Hematopoietic multipotent progenitor cell (in vitro differentiated cells): ENCODE measurements around the gene EGFL7. TPM values are rescaled to one million over a fixed set of nuclear protein-coding genes. Genes with fewer than 3 reads are reported as not detected.
A peak's percentile ranks its signal among the peaks of the same experiment; 100 is the strongest.

Source experiments
- DNase-seq, 3 donors: peaks; one replicate each; pipeline ENCODE4 v3.0.0-alpha.2; 2011 to 2015; ENCODE audit warnings: low read depth in 2 of 3, low spot score in 2 of 3
- total RNA-seq: library from RNA; depleted of rRNA; stranded (reverse); fragments of >200 nt; gene quantifications from one replicate; pipeline ENCODE4 v1.2.3, GENCODE V29; 2012

Gene EGFL7
- total RNA-seq = 272 TPM

- DNase-seq = no peak
Measured at GRCh38 chr9:136662656-136663581, at the start of gene EGFL7. Gene EGFL7 (plus strand): TSS chr9:136662916. CDS start chr9:136668283, 5,367 bp downstream.

DNA sequence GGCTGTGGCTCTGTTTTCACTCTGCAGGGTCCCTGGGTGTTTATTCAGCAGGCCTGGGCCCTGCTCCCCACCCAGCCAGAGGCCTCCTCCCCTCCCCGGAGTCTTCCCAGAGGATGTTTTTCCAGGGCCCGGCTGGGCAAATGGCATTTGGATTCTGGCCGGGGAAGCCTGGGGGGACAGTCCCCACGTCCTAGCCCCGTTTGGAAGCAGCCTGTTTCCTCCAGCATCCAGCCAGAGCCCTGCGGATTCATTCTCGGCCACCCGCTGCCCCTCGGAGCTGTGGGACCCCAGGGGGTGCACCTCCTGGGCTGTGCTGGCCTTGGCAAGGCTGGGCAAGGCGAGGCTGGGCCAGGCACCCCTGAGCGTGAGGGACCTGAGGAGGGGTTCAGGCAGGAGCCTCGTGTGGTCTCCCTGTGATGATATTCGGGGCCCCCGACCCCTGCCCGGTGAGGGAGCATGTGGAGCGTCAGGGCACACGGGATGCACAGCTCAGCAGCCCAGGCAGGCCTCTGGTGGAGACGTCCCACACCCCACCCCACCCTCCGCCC, 48.8 kb upstream of the EGFL7 start:
- no peak for DNase-seq

DNA sequence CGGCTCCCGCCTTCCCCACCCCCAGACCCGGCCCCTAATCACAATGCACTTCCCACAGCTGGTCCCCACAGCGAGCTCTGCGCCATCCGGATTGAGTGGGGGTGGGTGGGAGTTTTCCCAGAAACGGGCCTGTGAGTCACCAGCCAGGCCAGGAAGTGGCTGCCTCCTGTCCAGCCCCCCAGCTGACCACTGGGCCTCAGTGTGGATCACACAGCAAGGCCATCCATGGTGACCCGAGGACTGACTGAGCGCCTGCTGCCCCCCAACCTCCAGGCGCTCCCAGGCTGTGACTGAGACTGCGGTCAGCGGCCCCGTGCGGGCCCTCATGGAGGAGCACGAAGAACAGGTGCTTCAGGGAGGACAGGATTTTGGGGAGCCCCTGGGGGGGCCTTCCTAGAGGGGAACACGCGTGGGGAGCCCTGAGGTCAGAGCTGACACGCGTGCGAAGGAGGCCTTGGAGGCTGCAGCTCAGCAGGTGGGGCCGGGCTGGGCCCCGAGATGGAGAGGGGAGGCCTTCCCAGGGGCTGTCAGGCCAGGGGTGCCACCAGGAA, 48.3 kb upstream of the EGFL7 start:
- no peak for DNase-seq

DNA sequence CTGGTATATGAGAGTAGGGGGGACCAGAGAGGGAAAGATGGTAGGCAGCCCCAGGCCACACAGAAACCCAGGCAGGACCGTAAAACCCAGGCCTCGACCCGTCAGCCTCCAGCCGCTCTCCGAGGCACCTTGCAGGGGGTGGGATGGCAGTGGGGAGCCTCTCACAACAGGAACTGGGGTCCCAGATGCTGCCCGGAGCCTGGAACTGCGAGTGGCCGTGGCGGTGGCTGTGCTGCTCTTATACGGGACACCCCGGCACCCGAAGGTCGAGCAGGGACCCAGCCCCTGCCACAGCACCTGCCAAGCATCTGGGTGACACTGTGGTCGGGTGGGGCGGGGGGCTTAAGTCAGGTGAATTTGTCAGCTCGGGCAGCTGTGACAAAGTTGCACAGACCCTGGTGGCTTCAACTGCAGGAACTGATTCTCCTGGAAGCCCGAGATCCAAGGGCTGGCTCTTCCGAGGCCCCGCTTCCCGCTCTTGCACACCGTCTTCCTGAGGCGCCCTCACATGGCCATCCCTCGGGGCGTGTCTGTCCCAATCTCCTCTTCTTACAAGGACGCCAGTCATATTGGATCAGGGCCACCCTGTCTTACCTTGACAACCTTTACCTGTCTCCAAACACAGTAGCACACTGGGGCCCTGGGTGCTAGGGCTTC, 47.6 kb upstream of the EGFL7 start:
- no peak for DNase-seq

GRCh38 chr9:136615631-136616306, 46.9 kb upstream of the EGFL7 start:
- no peak for DNase-seq

DNA sequence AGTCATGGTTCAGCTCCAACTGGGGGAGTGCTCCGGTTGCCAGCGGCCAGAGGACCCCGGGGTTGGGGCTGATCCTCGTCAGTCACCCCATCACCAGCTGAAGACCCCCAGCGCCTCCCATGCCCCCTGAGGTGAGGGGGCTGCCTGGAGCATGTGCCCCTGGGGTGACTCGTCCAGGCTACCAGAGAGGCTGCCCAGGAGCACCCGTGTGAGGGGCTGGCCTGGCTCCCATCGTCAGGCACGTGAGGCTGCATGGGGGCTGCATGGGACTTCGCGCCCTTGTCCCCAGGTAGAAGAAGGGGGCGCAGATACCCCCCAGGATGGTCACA, 46.4 kb upstream of the EGFL7 start:
- DNase-seq = no peak

GRCh38 chr9:136616948-136617695, 45.6 kb upstream of the EGFL7 start:
- no peak for DNase-seq

DNA sequence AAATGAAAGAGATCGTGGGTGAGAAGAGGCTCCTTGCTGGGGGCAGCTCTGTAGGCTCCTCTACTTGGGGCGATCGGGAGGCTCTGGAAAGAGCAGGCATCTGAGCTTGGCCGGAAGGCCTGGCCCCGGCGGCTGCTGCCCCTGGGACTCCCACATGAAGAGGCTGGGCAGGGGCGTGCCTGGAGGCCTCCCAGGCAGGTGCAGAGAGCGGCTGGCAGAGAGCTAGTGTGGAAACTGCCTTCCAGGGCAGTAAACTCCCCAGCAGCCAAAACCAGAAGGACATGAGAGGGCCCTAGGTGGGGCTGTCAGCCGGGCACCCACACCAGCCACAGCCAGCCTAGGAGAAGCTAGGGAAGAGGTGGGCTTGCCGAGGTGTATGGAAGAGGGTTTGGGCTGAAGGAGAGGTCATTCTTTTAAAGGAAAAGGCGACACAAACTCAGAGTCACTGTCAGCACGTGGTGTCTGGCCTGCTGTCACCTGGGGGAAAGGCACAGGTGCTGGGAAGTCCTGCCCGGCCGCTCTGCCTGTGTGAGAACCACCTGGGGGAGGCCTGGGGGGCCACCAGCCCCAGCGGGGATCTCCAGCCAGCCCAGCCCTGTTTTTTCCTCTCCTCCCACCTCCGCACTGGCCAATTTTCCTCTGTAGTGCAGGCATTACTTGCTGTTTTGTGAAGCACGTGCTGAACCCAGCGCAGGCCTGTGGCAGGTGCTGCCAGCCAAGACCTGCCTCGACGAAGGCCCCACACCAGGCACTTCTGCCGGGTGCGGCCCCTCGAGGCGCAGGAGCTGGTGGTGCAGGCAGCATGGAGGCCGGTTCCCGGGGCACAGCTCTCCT, 44.8 kb upstream of the EGFL7 start:
- peak in 1 of 3 donors; percentile 16 for DNase-seq

- peak in 2 of 3 donors; percentile 57 to 69 for DNase-seq
Measured at GRCh38 chr9:136618580-136619547, 43.9 kb upstream of the EGFL7 start.

DNA sequence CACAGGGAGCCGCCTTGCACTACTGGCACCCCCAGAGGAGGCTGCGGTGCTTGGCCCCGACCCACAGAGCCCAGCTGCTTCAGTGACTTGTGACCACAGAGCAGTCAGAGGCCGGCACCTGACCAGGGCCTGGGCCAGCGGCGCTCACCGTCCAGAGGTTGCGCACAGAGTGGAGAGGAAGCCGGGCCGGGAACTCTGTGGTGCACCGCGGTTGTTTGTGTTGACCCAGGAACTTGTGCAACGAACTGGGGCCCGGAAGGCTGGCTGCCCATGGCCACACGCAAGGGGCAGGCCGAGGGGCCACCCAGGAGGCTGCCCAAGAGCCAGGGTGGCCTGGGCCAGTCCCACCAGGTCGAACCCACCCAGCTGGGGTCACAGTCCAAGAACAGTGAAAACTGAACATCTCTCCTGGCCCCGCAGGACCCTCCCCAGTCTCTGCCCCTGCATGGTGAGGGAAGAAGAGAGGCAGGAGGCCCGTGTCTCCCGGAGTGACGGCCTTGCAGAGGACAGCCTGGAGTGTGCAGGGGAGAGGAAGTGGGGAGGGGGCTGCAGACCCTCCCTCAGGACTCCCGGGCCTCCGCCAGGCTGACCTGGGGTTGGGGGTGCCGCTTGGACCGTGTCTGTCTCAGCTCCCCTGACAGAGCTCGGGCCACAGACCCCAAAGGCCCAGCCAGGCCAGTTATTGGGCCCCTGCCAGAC, 42.8 kb upstream of the EGFL7 start:
- DNase-seq = peak in 2 of 3 donors; percentile 58 to 59

GRCh38 chr9:136620441-136621018, 42.2 kb upstream of the EGFL7 start:
- DNase-seq = no peak

DNA sequence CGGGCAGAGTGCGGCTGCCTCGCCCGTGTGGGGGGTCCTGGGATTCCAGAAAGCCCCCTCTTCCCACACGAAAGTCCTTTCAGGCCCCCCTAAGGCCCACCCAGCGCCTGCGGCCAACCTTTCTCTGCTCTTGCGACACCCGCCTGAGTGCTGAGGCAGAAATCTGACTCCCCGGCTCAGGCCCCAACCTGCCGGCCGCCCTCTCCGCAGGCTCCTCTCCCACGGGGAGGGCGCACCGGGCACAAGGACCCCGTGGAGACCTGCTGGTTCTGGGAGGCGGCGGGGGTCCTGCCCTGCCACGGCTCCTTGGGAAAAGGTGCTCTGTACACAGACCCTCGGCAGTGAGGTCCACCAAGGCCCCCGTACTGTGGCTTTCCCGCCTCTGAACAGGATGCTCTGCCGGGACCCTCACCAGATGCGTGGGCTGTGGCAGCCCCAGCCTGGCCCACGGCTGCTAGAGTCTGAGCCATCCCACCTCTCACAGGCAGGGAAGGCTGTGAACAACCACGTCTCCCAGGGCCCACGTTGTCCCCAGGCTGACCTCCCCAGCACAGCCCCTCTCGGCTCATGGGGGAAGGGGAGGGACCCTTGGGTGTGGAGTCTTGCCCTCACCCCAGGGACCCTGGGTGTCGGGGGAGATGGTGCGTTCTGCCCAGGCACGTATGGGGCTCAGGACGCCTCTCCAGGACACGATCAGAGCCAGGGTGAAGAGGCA, 41.5 kb upstream of the EGFL7 start:
- DNase-seq = no peak

- DNase-seq = no peak
Measured at GRCh38 chr9:136621734-136622093, 41.0 kb upstream of the EGFL7 start.

GRCh38 chr9:136622538-136622948, 40.2 kb upstream of the EGFL7 start:
- no peak for DNase-seq

DNA sequence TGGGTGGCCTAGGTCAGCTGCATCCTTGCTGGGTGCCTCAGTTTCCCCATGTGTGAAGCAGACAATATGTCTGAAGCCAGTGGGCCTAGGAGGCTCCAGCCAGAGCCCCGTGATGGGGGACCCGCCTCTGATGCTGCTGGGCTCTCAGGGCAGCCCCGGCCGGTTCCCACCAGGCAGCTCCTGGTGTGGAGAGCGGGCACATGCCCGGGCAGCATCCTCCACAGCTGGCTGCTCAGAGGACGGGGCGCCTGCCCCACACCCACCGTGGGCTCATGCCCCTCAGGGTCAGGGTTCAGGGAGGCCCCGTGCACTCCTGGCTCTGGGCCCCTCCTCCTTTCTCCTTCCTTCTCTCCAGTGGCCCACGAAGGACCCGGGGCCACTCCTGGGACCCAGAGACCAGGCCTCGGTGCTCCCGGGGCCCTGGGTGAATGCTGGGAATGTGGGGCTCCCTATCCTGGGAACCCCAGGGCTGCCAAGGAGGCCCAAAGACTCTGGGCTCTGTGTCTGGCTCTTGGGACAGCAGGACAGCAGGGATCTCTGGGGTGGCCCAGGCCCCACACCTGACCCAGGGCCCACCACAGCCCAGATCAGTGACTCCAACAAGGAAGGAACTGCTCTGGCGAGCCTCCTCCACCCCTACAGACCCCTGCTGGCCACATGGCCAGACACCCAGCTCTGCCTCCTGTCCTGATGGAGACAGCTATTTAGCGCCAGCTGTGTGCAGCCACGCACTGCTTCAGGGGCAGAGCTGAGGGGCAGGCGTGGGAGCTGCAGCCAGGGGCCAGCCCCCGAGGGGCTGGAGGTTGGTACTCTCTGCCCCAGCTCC, 39.5 kb upstream of the EGFL7 start:
- no peak for DNase-seq

DNA sequence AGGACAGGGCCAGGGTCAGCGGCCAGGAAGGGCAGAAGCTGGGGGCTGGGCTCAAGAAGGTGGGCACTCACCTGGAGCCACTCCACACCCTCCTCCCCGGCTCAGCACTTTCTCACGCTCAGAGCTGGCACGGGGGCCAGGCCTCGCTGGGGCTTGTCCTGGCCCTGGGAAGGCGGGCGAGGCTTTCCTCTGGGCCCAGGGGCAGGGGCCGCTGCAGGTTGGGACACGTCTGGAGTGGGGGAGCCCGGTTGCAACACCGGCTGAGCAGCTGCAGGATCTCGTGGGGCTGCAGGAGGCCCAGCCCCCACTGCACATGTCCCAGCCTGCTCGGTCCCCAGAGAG, 38.9 kb upstream of the EGFL7 start:
- DNase-seq = no peak
